SK-N-SH (cell line): ENCODE measurements around the gene IL17B. TPM values are rescaled to one million over a fixed set of nuclear protein-coding genes. Genes with fewer than 3 reads are reported as not detected.

Source experiments
- CTCF ChIA-PET: fragments of 300-600, 350-600 bp; formaldehyde crosslinking; extraction: SDS; loops from one replicate; lab custom pipeline; 2021; lab: Yijun Ruan, JAX
- POLR2A ChIA-PET: fragments of 350-600 bp; sonication (Branson Sonifier 250); formaldehyde crosslinking; extraction: SDS; loops from one replicate; lab custom pipeline; 2020; ENCODE audit warnings: antibody characterized with exemption, inconsistent platforms; lab: Yijun Ruan, JAX
- DNase-seq: peaks from one replicate; pipeline ENCODE4 v3.0.0; 2012
- H2AFZ ChIP-seq: fragments of 200-600 bp; sonication (generic); 2 replicates; pipeline ENCODE4 v1.8.1; 2016; ENCODE audit warnings: antibody characterized with exemption, mild to moderate bottlenecking, low read depth
- H3F3A ChIP-seq: fragments of 200-600 bp; sonication (generic); replicated peaks from 2 replicates; pipeline ENCODE3; 2016; ENCODE audit warnings: antibody characterized with exemption, mild to moderate bottlenecking; ENCODE audit not compliant: insufficient read depth
- H3K27ac ChIP-seq, 2 experiments: fragments of 200-500 bp in 1 of 2; fragments of 200-600 bp in 1 of 2; sonication (Bioruptor generic) in 1 of 2; sonication (generic), shearing (Covaris generic) in 1 of 2; 2 replicates each; pipeline versions ENCODE4 v1.5.1 to v1.6.1; 2014 to 2016; ENCODE audit warnings: low read depth in 2 of 2, inconsistent platforms in 1 of 2, low read length in 1 of 2, mild to moderate bottlenecking in 1 of 2, mixed read lengths in 1 of 2
- H3K27me3 ChIP-seq: fragments of 200-600 bp; sonication (generic), shearing (Covaris generic); 2 replicates; pipeline ENCODE4 v1.6.1; 2016; ENCODE audit warnings: mixed run types; ENCODE audit not compliant: insufficient read depth
- H3K36me3 ChIP-seq, 2 experiments: fragments of 200-500 bp in 1 of 2; fragments of 200-600 bp in 1 of 2; sonication (Bioruptor generic) in 1 of 2; sonication (generic) in 1 of 2; replicated peaks in 1 of 2; 2 replicates each; pipeline versions ENCODE3 to v1.5.1; 2014 to 2016; ENCODE audit warnings: low read length in 1 of 2, mild to moderate bottlenecking in 1 of 2; ENCODE audit not compliant: insufficient read depth in 2 of 2, control insufficient read depth in 1 of 2
- H3K4me1 ChIP-seq, 2 experiments: fragments of 200-500 bp in 1 of 2; fragments of 200-600 bp in 1 of 2; sonication (Bioruptor generic) in 1 of 2; sonication (generic), shearing (Covaris generic) in 1 of 2; 2 replicates each; pipeline versions ENCODE4 v1.5.1 to v1.6.1; 2014 to 2016; ENCODE audit warnings: low read depth in 1 of 2, low read length in 1 of 2, mixed run types in 1 of 2; ENCODE audit not compliant: insufficient read depth in 2 of 2, control insufficient read depth in 1 of 2
- H3K4me2 ChIP-seq: fragments of 200-600 bp; sonication (generic), shearing (Covaris generic); 2 replicates; pipeline ENCODE4 v1.6.1; 2017; ENCODE audit warnings: mixed run types
- H3K4me3 ChIP-seq, 2 experiments: fragments of 200-500 bp in 1 of 2; fragments of 200-600 bp in 1 of 2; sonication (Bioruptor generic) in 1 of 2; sonication (generic), shearing (Covaris generic) in 1 of 2; 2 replicates each; pipeline versions ENCODE4 v1.5.1 to v1.8.1; 2014 to 2016; ENCODE audit warnings: low read depth in 2 of 2, inconsistent platforms in 1 of 2, low read length in 1 of 2, mild to moderate bottlenecking in 1 of 2, mixed read lengths in 1 of 2, moderate library complexity in 1 of 2
- H3K79me2 ChIP-seq: fragments of 200-600 bp; sonication (generic); 2 replicates; pipeline ENCODE4 v1.8.1; 2017; ENCODE audit warnings: mild to moderate bottlenecking; ENCODE audit not compliant: insufficient read depth
- H3K9ac ChIP-seq: fragments of 200-600 bp; sonication (generic); 2 replicates; pipeline ENCODE4 v1.6.1; 2017; ENCODE audit warnings: mixed run types
- H3K9me2 ChIP-seq: fragments of 200-600 bp; sonication (generic); 2 replicates; pipeline ENCODE4 v1.6.1; 2017; ENCODE audit warnings: mixed run types
- H3K9me3 ChIP-seq: fragments of 200-600 bp; sonication (generic); 2 replicates; pipeline ENCODE4 v1.6.1; 2017; ENCODE audit warnings: mixed run types, mild to moderate bottlenecking, moderate library complexity
- H4K20me1 ChIP-seq: fragments of 200-600 bp; sonication (generic); 2 replicates; pipeline ENCODE4 v1.6.1; 2017; ENCODE audit warnings: mild to moderate bottlenecking, mixed run types; ENCODE audit not compliant: insufficient read depth
- CTCF ChIP-seq: fragments of 200-600 bp; sonication (generic); IDR thresholded peaks from 2 replicates; pipeline ENCODE4 v1.6.1; 2017; ENCODE audit warnings: antibody characterized with exemption, mild to moderate bottlenecking, moderate library complexity
- ELF1 ChIP-seq: IDR thresholded peaks from 2 replicates; pipeline ENCODE4 v1.4.0; 2012
- GABPA ChIP-seq: IDR thresholded peaks from 2 replicates; pipeline ENCODE4 v1.4.0; 2012; ENCODE audit warnings: low read depth, mild to moderate bottlenecking
- MAX ChIP-seq: IDR thresholded peaks from 2 replicates; pipeline ENCODE4 v1.4.0; 2012; ENCODE audit warnings: low read depth
- MXI1 ChIP-seq: IDR thresholded peaks from 2 replicates; pipeline ENCODE4 v1.6.1; 2012; ENCODE audit warnings: mild to moderate bottlenecking, low read depth, low read length, improper control_type of control experiment
- NFIC ChIP-seq: IDR thresholded peaks from 2 replicates; pipeline ENCODE4 v1.4.0; 2012; ENCODE audit warnings: borderline replicate concordance
- NRF1 ChIP-seq: IDR thresholded peaks from 2 replicates; pipeline ENCODE4 v1.6.1; 2012; ENCODE audit warnings: low read depth, mild to moderate bottlenecking, low read length
- PBX3 ChIP-seq: IDR thresholded peaks from 2 replicates; pipeline ENCODE4; 2012
- POLR2AphosphoS5 ChIP-seq: IDR thresholded peaks from 2 replicates; pipeline ENCODE4 v1.6.1; 2012; ENCODE audit warnings: low read depth, low read length
- RAD21 ChIP-seq: IDR thresholded peaks from 2 replicates; pipeline ENCODE4 v1.6.1; 2012; ENCODE audit warnings: mild to moderate bottlenecking, low read length
- REST ChIP-seq: IDR thresholded peaks from 2 replicates; pipeline ENCODE4 v1.6.1; 2012; ENCODE audit warnings: mild to moderate bottlenecking, low read depth, low read length, moderate library complexity
- ZBTB33 ChIP-seq: IDR thresholded peaks from 2 replicates; pipeline ENCODE4 v1.4.0; 2012; ENCODE audit warnings: low read depth, borderline replicate concordance
- whole genome bisulfite sequencing: methylation state at CpG from one replicate; pipeline ENCODE4 v1.1.6; 2017; ENCODE audit warnings: low lambda C conversion rate; 5-methylcytosine and 5-hydroxymethylcytosine counted together
- polyA plus RNA-seq, 3 experiments: library from polyadenylated mRNA; depleted of rRNA; stranded (reverse); fragments of >200 nt; gene quantifications; 2 replicates each; pipeline ENCODE4 v1.2.3, GENCODE V29; 2012

The IL17B gene
- polyA plus RNA-seq, 1 of the 3 experiments (the other 2 are of a cell fraction): 0.16 TPM

- H3K27ac ChIP-seq: no peak overlapping the region
- POLR2A ChIA-PET: interaction anchor here (0.9 kb wide), 1 partner anchor 22 kb away, joined by 3 read pairs; no protein-coding TSS in a partner anchor
- no peak overlapping the region for H2AFZ ChIP-seq
- H3K4me3 ChIP-seq: no peak overlapping the region
- no peaks in the 10 kb centered on the region for H3K9me2 ChIP-seq
- H3K27me3 ChIP-seq: no peaks in the 10 kb centered on the region
- no peaks in the 10 kb centered on the region for H3K9me3 ChIP-seq
- TF ChIP-seq NFIC (no peak), POLR2AphosphoS5 (no peak)
- H3K4me2 ChIP-seq: no peak overlapping the region
- no peaks in the 10 kb centered on the region for H3K36me3 ChIP-seq
- DNase-seq: no peak
- no peaks in the 10 kb centered on the region for H4K20me1 ChIP-seq
- CTCF ChIA-PET: interaction anchor here (0.9 to 1.7 kb wide), 6 partner anchors 17 to 101 kb away, joined by 3 to 6 read pairs (median 4); no protein-coding TSS in a partner anchor
- H3F3A ChIP-seq: peaks cover 6% of the 10 kb centered on the region
- no peak overlapping the region for H3K9ac ChIP-seq
- peaks cover 0 to under 1% of the 10 kb centered on the region in 2 experiments; a peak in 1 of 4 replicates for H3K4me1 ChIP-seq
- H3K79me2 ChIP-seq: peaks cover 15% of the 10 kb centered on the region
These were observed 37.2 kb downstream of the IL17B start for GRCh38 chr5:149341876-149342275.

- Histone ChIP-seq H3K9me2 (no peaks in the 10 kb centered on the region), H3K4me3 (no peak overlapping the region), H3K36me3 (no peaks in the 10 kb centered on the region), H3K9ac (no peak overlapping the region), H4K20me1 (no peaks in the 10 kb centered on the region), H3K27ac (no peak overlapping the region), H3K27me3 (no peaks in the 10 kb centered on the region), H3K4me1 (no peaks in the 10 kb centered on the region), H3K79me2 (peaks cover 6% of the 10 kb centered on the region), H3K9me3 (no peaks in the 10 kb centered on the region), H3F3A (peaks cover 6% of the 10 kb centered on the region), H3K4me2 (no peak overlapping the region), H2AFZ (no peak overlapping the region)
- no peak for TF ChIP-seq ZBTB33
- no peak for TF ChIP-seq GABPA
- TF ChIP-seq NRF1: no peak
- no peak for TF ChIP-seq POLR2AphosphoS5
- TF ChIP-seq ELF1: no peak
- no peak for TF ChIP-seq NFIC
- 72% methylated on average over 1 of the region's 1 CpG for WGBS
- ChIA-PET CTCF (interaction anchor here (1.0 to 1.4 kb wide), 3 partner anchors 24 to 93 kb away, joined by 3 read pairs; no protein-coding TSS in a partner anchor), POLR2A (no interaction called here)
- no peak for DNase-seq
These were observed 38.2 kb downstream of the IL17B start for GRCh38 chr5:149340920-149341319.

- Histone ChIP-seq H3K9ac (no peak overlapping the region), H3K27ac (no peak overlapping the region), H3K36me3 (no peaks in the 10 kb centered on the region), H2AFZ (no peak overlapping the region), H3K79me2 (no peaks in the 10 kb centered on the region), H3F3A (no peaks in the 10 kb centered on the region), H3K9me2 (no peaks in the 10 kb centered on the region), H3K4me2 (no peak overlapping the region), H4K20me1 (no peaks in the 10 kb centered on the region), H3K4me3 (no peak overlapping the region), H3K9me3 (no peaks in the 10 kb centered on the region), H3K4me1 (no peaks in the 10 kb centered on the region), H3K27me3 (no peaks in the 10 kb centered on the region)
- DNase-seq: no peak
- CTCF ChIA-PET: interaction anchor here (1.0 kb wide), 1 partner anchor 33 kb away, joined by 4 read pairs; no protein-coding TSS in a partner anchor
- POLR2A ChIA-PET: no interaction called here
- WGBS: 55% methylated on average over 1 of the region's 1 CpG
- TF ChIP-seq REST (no peak), PBX3 (no peak), MAX (no peak), MXI1 (no peak), CTCF (no peak), RAD21 (no peak)
These were observed 40.7 kb downstream of the IL17B start for GRCh38 chr5:149338364-149338763.
